Stimulated activated CD4-positive, alpha-beta T cell treated with anti-CD3 and anti-CD28 coated beads, Interleukin-1b, Interleukin-23, amount 100 ng/mL, for 1 hour (primary cell): Measurements from ENCODE around the gene CNPY4.

Experiments
- DNase-seq, 2 donors: peaks; one replicate each; pipeline ENCODE4 v3.0.0-alpha.2; 2020; ENCODE audit warnings: low read depth in 2 of 2

Gene CNPY4

DNA sequence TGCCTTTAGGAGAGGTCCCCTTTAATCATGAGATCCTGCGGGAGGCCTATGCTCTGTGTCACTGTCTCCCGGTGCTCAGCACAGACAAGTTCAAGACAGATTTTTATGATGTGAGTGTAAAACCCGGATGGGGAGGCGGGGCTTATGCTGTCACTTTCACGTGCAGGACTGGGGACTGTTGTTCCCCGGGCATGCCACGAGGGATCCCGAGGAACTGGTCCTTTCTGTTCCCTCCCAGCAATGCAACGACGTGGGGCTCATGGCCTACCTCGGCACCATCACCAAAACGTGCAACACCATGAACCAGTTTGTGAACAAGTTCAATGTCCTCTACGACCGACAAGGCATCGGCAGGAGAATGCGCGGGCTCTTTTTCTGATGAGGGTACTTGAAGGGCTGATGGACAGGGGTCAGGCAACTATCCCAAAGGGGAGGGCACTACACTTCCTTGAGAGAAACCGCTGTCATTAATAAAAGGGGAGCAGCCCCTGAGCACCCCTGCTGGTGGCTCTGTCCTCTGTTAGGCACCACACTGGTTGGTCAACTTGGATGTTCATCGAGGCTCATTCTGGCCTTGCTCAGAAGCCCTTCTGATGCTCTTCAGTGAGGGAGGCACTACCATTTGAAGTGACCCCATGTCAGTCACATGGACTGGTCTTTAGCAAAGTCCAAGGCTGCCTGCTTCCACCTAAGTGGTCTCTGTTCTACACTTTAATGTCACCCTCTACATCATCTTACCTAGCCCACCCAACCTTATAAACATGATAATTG is 27.8 kb upstream of the CNPY4 start:
- no peak for DNase-seq

GRCh38 chr7:100093054-100093453 is 26.4 kb upstream of the CNPY4 start:
- no peak for DNase-seq

GRCh38 chr7:100093498-100093897 is 25.9 kb upstream of the CNPY4 start:
- DNase-seq, result no peak

- no peak for DNase-seq
Measured at GRCh38 chr7:100093925-100094486, 25.4 kb upstream of the CNPY4 start.

GRCh38 chr7:100095289-100095688 is 24.1 kb upstream of the CNPY4 start:
- no peak for DNase-seq

DNA sequence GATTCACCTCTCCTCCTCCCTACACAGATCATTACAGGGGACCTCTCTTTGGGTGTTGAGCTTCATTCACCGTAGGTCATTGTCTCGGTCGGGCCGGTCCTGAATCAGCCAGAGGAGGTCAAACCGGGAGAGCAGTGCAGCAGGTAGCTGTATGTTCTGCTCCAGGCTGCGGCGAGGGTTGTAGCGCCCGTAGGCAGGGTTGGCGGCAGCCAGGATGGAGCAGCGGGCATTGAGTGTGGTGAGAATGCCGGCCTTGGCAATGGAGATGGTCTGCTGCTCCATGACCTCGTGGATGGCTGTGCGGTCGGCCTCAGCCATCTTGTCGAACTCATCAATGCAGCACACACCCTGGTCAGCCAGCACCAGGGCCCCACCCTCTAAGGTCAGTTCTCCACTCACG is 23.7 kb upstream of the CNPY4 start:
- no peak for DNase-seq

GRCh38 chr7:100098913-100099312 is 20.5 kb upstream of the CNPY4 start:
- no peak for DNase-seq

DNA sequence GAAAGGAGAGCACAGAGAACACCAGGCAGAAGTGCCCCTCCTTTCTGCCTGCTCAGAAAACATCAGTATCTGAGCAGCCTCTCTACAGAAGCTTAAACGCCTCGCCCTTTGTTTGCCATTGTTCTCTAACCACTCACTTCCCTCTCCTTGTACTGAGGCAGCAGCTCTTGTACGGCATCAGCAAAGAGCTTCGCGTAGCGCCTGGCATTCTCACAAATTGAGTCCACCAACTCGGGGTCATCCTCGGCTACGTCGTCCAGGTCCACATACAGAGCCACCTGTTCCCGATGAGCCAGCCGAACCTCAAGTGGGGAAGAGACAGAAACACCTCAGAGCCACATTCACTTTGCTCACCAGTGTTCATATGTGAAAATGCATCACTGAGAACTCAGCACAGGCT is 20.0 kb upstream of the CNPY4 start:
- no peak for DNase-seq

GRCh38 chr7:100100420-100101015 is 18.9 kb upstream of the CNPY4 start:
- DNase-seq, result peak; percentile 60 to 64

DNA sequence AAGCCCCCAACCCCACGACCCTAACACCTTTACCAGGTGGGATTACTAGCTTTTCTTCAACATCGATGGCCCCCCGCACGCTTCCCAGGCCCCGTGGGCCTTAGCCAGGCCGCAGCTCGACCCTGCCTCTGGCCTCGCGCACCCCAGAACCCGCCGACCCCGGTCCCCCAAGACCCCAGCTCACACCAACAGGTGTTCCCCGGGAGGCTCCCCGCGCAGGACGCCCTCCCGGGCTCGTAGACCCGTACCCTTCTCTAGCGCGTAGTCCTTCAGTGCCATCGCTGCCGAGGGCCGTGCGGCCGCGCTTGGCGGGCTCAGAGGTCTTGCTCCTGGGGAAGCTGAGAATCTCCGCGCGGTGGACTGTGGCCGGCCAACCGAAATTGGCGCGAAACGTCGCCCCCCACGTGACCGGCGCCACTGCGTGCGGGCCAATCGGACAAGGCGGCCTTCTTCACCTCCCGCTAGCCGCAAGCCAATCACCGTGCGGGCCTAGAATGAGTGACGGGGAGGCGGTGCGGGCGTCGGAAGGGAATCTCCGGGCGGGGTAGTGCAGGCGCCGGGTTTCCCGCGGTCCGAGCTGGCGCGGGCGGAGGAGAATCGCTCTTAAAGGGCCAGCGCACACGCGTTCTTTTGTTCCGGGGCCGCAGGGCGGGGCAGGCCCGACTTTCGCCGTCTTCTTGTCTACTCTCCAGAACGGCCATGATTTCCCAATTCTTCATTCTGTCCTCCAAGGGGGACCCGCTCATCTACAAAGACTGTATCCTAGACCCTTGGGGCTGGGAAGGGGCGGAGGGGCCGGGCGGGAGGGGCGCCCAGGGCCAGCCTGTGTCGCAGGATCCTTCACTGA is 18.2 kb upstream of the CNPY4 start, which contains the start of the genes AP4M1 and MCM7:
Gene AP4M1, plus strand, starts transcription at position 628 of the 847 bp plus-strand sequence. Its CDS starts 72 bp downstream, at position 700.
Gene MCM7, minus strand, starts transcription at position 382 of the 847 bp plus-strand sequence. Its CDS starts 103 bp downstream, at position 279.
- DNase-seq, result peak; percentile 87 to 91

DNA sequence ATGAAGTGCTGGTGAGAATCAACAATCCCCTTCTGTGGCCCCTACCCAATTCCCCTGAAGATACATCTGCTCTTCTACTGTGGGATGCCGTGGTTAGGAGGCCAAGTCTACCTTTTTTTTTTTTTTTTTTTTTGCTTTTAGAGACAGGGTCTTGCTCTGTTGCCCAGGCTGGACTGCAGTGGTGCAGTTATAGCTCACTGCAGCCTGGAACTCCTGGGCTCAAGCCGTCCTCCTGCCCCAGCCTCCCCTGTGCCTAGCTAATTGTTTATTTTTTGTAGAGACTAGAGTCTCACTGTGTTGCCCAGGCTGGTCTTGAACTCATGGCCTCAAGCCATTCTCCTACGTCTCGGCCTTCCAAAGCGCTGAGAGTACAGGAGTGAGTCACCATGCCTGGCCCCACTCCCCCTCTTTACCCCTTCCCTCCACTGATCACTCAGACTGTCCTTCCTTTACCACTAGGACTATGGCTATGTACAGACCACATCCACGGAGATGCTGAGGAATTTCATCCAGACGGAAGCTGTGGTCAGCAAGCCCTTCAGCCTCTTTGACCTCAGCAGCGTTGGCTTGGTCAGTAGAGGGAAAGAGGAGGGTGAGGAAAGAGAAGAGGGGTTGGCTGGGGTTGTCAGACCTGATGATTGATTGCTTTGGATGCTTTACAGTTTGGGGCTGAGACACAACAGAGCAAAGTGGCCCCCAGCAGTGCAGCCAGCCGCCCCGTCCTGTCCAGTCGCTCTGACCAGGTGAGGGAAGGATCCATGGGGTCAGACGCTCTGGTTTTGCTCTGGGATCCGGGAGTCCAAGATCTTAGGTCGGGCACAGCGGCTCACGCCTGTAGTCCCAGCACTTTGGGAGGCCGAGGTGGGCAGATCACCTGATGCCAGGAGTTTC is 16.2 kb upstream of the CNPY4 start:
- DNase-seq, result no peak

DNA sequence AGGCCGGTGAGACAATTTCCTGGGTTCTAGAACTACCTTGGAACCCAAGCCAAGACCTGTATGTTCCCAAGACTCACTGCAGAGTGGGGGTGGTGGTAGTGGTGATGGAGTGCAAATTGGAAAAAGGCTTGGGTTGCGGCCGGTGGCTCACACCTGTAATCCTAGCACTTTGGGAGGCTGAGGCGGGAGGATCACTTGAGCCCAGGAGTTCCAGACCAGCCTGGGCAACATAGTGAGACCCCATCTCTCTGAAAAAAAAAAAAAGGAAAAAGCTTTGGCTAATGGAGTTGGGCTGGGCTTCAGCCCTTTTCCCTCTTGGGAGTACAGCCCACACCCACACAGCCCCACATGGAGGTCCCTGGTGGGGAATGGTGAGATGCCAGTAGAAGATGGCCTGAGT is 13.9 kb upstream of the CNPY4 start:
- no peak for DNase-seq

DNA sequence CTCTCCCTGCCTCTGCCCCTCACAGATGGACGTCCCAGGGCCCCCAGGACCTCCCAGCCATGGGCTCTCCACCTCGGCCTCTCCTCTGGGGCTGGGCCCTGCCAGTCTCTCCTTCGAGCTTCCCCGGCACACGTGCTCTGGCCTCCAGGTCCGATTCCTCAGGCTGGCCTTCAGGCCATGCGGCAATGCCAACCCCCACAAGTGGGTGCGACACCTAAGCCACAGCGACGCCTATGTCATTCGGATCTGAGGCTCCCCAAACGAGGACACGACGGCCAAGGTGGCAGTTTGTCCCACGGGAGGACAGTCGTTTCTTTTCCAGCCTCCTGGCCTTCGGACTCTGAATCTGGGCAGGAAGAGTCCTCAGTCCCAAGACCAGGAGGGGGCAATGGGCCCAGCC is 12.8 kb upstream of the CNPY4 start:
- DNase-seq, result no peak

DNA sequence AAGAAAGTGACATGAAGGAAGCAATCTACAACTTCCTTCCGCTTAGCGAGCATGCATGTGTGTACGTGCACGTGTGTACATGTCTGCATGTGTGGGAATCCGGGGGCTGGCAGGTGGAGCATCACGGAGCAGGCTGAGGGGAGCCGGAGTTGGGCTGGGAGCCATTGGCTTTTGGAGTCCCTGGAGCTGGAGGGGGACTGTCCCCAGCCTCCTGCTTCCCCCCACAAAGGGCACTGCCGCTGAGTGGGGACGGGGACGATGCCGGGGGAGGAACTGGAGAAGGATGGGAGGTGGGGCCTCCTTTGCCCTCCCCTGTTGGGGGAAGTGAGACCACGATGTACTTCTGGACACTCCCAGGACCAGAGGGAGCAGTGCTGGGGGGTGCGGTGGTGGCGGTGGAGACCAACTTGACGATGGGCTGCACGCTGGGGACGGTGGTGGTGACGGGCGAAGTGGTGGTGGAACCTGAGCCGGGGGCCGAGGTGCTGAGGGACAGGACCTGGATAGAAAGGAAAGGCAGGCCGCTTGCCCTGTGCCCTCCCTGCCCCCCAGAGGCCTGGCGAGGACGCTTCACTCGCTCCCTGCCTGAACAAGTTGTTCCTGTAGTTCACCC is 12.2 kb upstream of the CNPY4 start:
- no peak for DNase-seq

DNA sequence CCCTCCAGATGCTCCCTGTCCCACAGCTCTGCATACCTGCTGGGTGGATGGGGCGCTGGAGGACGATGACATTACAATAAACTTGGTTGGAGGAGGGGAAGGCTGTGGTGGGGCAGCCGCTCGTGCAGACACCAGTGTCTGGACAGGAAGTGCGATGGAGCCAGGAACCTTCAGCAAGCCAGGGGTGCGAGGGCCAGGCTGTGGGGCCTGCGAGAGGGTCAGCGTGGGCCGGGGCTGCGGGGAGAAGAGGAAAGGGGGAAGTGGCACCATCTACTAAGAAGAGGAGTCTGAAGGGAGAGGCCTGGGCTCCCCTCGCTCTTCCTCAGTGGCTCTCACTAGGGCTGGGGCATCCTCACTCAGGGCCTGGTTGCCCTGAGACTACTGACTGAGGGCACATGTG is 11.5 kb upstream of the CNPY4 start:
- no peak for DNase-seq

GRCh38 chr7:100109521-100110163 is 9.8 kb upstream of the CNPY4 start:
- DNase-seq, result no peak

DNA sequence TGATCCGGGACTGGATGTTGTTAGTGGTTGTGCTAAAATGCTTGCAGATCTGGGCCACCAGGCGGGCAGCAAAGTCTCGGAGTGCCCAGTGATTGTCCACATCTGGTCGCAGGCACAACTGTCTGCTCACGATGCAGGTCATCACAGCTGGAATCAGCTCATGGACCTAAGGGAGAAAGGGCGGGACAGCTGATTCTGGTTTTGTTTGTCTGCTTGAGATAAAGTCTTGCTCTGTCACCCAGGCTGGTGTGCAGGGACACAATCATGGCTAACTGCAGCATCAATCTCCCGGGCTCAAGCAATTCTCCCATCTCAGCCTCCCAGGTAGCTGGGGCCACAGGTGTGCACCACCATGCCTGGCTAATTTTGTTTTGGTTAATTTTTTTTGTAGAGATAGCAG is 8.3 kb upstream of the CNPY4 start:
- no peak for DNase-seq

DNA sequence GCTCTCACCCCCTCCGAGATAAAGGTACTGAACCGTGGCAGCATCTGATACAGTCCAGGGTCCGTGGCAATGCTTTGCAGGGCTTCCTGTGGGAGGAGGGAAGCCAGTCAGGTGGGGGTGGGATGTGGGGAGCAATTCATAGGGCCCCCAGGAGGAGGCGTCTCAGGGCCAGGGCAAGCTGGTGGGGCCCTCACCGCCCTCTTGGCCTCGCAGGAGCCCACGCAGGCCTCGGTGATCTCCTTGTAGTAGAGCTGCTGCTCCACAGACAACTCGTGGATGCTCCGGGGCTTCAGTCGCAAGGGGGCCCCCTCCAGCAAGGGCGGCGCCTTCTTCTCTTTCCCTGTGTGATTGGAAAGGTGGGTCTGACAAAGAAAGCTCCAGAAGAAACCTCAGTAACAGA is 7.5 kb upstream of the CNPY4 start:
- no peak for DNase-seq

- DNase-seq, result no peak
Measured at GRCh38 chr7:100115026-100115425, 4.4 kb upstream of the CNPY4 start.

DNA sequence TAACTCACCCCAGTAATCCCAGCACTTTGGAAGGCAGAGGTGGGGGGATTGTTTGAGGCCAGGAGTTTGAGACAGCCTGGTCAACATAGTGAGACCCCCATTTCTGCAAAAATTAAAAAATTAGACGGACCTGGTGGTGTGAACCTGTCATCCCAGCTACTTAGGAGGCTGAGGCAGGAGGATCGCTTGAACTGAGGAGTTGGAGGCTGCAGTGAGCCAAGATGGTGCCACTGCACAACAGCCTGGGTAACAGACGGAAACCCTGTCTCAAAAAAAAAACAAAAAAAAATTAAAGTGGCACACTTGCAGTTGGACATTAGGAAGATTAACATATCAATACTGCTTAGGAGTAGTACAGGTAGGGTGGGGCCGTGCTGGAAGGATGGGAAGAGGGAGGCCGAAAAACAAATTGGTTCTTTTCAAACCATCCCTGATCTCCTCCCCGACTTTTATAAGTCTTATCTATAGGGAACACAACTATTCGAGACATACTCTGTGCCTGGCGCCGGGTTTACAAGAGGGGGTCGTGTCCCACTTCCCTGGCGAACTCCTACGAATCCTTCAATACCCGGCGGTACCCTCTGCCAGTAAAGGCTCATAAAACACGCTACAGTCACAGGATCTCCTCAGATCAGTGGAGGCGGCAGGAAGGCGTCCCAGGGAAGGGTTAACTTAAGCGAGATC is 904 bp upstream of the CNPY4 start:
- no peak for DNase-seq
